H1 (cell line): ENCODE results near the gene DAP. TPM values are rescaled to one million over a fixed set of nuclear protein-coding genes. Genes with fewer than 3 reads are reported as not detected.
"Not testable (repeated sequence)": the region's sequence is repeated elsewhere in the genome, so short reads cannot be mapped to it uniquely, and the experiment has no call there.

Experiments
- CTCF ChIA-PET: fragments of 300-600 bp; sonication (Branson Sonifier 250); formaldehyde crosslinking; loops from one replicate; lab custom pipeline; 2021; ENCODE audit not compliant: partially characterized antibody; lab: Charles Lee
- POLR2A ChIA-PET: fragments of 300-600 bp; sonication (Branson Sonifier 250); formaldehyde crosslinking; loops from one replicate; lab custom pipeline; 2021; ENCODE audit warnings: inconsistent platforms; ENCODE audit not compliant: partially characterized antibody; lab: Charles Lee
- DNase-seq, 2 experiments: peaks; one replicate each; pipeline versions ENCODE4 v3.0.0 to v3.0.0-alpha.2; 2010 to 2022; ENCODE audit warnings: low spot score in 2 of 2, low read depth in 1 of 2, mixed read lengths in 1 of 2
- FAIRE-seq: peaks from 2 replicates; lab custom pipeline; 2011; peaks lifted over from hg19 to GRCh38; lab: Jason Lieb, UNC
- H2AFZ ChIP-seq: 2 replicates; pipeline ENCODE4 v1.8.1; 2012; ENCODE audit warnings: low read length, inconsistent platforms
- H2AK5ac ChIP-seq: 2 replicates; pipeline ENCODE4 v1.6.1; 2013; ENCODE audit warnings: low read depth, low read length
- H2BK120ac ChIP-seq: replicated peaks from 2 replicates; pipeline ENCODE3; 2013; ENCODE audit warnings: low read depth, low read length, inconsistent platforms
- H2BK12ac ChIP-seq: 2 replicates; pipeline ENCODE4 v1.6.1; 2013; ENCODE audit warnings: low read depth, low read length
- H2BK15ac ChIP-seq: 2 replicates; pipeline ENCODE4 v1.6.1; 2013; ENCODE audit warnings: low read length
- H2BK20ac ChIP-seq: 2 replicates; pipeline ENCODE4 v1.6.1; 2013; ENCODE audit warnings: low read length
- H2BK5ac ChIP-seq: 2 replicates; pipeline ENCODE4 v1.6.1; 2013; ENCODE audit warnings: low read depth, low read length
- H3K14ac ChIP-seq: 2 replicates; pipeline ENCODE4 v1.6.1; 2013; ENCODE audit warnings: inconsistent platforms; ENCODE audit not compliant: insufficient read length
- H3K18ac ChIP-seq: 2 replicates; pipeline ENCODE4 v1.6.1; 2013; ENCODE audit warnings: low read length; ENCODE audit errors: extremely low read depth
- H3K23ac ChIP-seq: 2 replicates; pipeline ENCODE4 v1.6.1; 2013; ENCODE audit warnings: inconsistent platforms; ENCODE audit not compliant: insufficient read length
- H3K23me2 ChIP-seq: 2 replicates; pipeline ENCODE4 v1.6.1; 2013; ENCODE audit warnings: low read depth, low read length
- H3K27ac ChIP-seq: 2 replicates; pipeline ENCODE4 v1.6.1; 2011; ENCODE audit warnings: low read depth, low read length, inconsistent platforms
- H3K27me3 ChIP-seq, 4 experiments: replicated peaks in 1 of 4; 1 replicate in 1 of 4; 2 replicates in 3 of 4; pipeline versions ENCODE4 v1.6.1 to v1.8.1; 2011 to 2013; ENCODE audit warnings: low read length in 3 of 4, mild to moderate bottlenecking in 3 of 4, inconsistent platforms in 2 of 4, mixed read lengths in 2 of 4, moderate library complexity in 1 of 4; ENCODE audit not compliant: control insufficient read depth in 3 of 4, insufficient read depth in 3 of 4; ENCODE audit errors: extremely low read depth in 1 of 4
- H3K36me3 ChIP-seq, 4 experiments: 2 replicates each; pipeline versions ENCODE4 v1.6.1 to v1.8.1; 2011 to 2013; ENCODE audit warnings: mild to moderate bottlenecking in 4 of 4, low read length in 3 of 4, moderate library complexity in 2 of 4, control low read depth in 1 of 4, inconsistent platforms in 1 of 4; ENCODE audit not compliant: insufficient read depth in 4 of 4, control insufficient read depth in 2 of 4
- H3K4ac ChIP-seq: replicated peaks from 2 replicates; pipeline ENCODE3; 2013; ENCODE audit warnings: low read length, low read depth, mixed read lengths, inconsistent platforms; ENCODE audit not compliant: insufficient read length
- H3K4me1 ChIP-seq, 4 experiments: replicated peaks in 1 of 4; 1 replicate in 1 of 4; 2 replicates in 3 of 4; pipeline versions ENCODE4 v1.6.1 to v1.8.1; 2011 to 2013; ENCODE audit warnings: low read length in 3 of 4, inconsistent platforms in 2 of 4, mixed read lengths in 1 of 4; ENCODE audit not compliant: insufficient read depth in 4 of 4, control insufficient read depth in 3 of 4
- H3K4me2 ChIP-seq, 2 experiments: 2 replicates each; pipeline versions ENCODE4 v1.6.1 to v1.8.1; 2011 to 2013; ENCODE audit warnings: low read depth in 2 of 2, low read length in 2 of 2, control low read depth in 1 of 2, inconsistent platforms in 1 of 2, mild to moderate bottlenecking in 1 of 2; ENCODE audit not compliant: insufficient read depth in 1 of 2
- H3K4me3 ChIP-seq, 4 experiments: fragments of 200-600, 300-600 bp in 1 of 4; sonication (generic), shearing (Covaris generic), sonication (Bioruptor Twin) in 1 of 4; 2 replicates each; pipeline versions ENCODE4 v1.5.1 to v1.8.1; 2011 to 2016; ENCODE audit warnings: low read length in 4 of 4, low read depth in 3 of 4, control low read depth in 2 of 4, inconsistent platforms in 2 of 4, mild to moderate bottlenecking in 2 of 4, mixed read lengths in 1 of 4, moderate library complexity in 1 of 4; ENCODE audit not compliant: insufficient read depth in 2 of 4; ENCODE audit errors: extremely low read depth in 1 of 4
- H3K56ac ChIP-seq: replicated peaks from 2 replicates; pipeline ENCODE3; 2013; ENCODE audit warnings: low read depth, mild to moderate bottlenecking, mixed read lengths, low read length, inconsistent platforms; ENCODE audit not compliant: insufficient read length
- H3K79me1 ChIP-seq: 2 replicates; pipeline ENCODE4 v1.6.1; 2013; ENCODE audit warnings: low read depth, low read length, control low read depth
- H3K79me2 ChIP-seq, 2 experiments: 2 replicates each; pipeline versions ENCODE4 v1.6.1 to v1.8.1; 2012 to 2013; ENCODE audit warnings: low read length in 2 of 2, mild to moderate bottlenecking in 2 of 2, inconsistent platforms in 1 of 2; ENCODE audit not compliant: insufficient read depth in 2 of 2, control insufficient read depth in 1 of 2
- H3K9ac ChIP-seq, 4 experiments: replicated peaks in 1 of 4; 1 replicate in 1 of 4; 2 replicates in 3 of 4; pipeline versions ENCODE4 v1.6.1 to v1.8.1; 2011 to 2013; ENCODE audit warnings: low read depth in 3 of 4, low read length in 3 of 4, control low read depth in 2 of 4, mild to moderate bottlenecking in 2 of 4, moderate library complexity in 2 of 4, inconsistent platforms in 1 of 4; ENCODE audit errors: extremely low read depth in 1 of 4
- H3K9me3 ChIP-seq, 2 experiments: 2 replicates each; pipeline versions ENCODE4 v1.6.1 to v1.8.1; 2012 to 2013; ENCODE audit warnings: mild to moderate bottlenecking in 2 of 2, moderate library complexity in 2 of 2, control low read depth in 1 of 2, inconsistent platforms in 1 of 2, low read depth in 1 of 2, low read length in 1 of 2, mixed read lengths in 1 of 2; ENCODE audit not compliant: insufficient read depth in 2 of 2
- H4K20me1 ChIP-seq, 2 experiments: replicated peaks in 1 of 2; 2 replicates each; pipeline versions ENCODE3 to v1.8.1; 2011 to 2013; ENCODE audit warnings: inconsistent platforms in 2 of 2, low read length in 2 of 2, mild to moderate bottlenecking in 1 of 2; ENCODE audit not compliant: insufficient read depth in 2 of 2, control insufficient read depth in 1 of 2
- H4K5ac ChIP-seq: 2 replicates; pipeline ENCODE4 v1.6.1; 2013; ENCODE audit warnings: low read length, low read depth, mixed read lengths, inconsistent platforms; ENCODE audit not compliant: insufficient read length
- H4K8ac ChIP-seq: 2 replicates; pipeline ENCODE4 v1.8.0; 2013; ENCODE audit warnings: mild to moderate bottlenecking, moderate library complexity, low read length, inconsistent platforms; ENCODE audit not compliant: insufficient read depth; ENCODE audit errors: extremely low read depth
- H4K91ac ChIP-seq: replicated peaks from 2 replicates; pipeline ENCODE3; 2013; ENCODE audit warnings: low read length, mixed read lengths, inconsistent platforms; ENCODE audit not compliant: insufficient read length
- WGBS, 2 experiments: shearing (Covaris generic) in 1 of 2; methylation state at CpG; one replicate each; pipeline versions ENCODE4 v1.1.6 to v1.1.7; 2013 to 2015; ENCODE audit warnings: low lambda C conversion rate in 2 of 2, mixed read lengths in 2 of 2, inconsistent platforms in 1 of 2, low coverage in 1 of 2, missing lambda C conversion rate in 1 of 2; ENCODE audit not compliant: insufficient replicate concordance in 2 of 2, insufficient coverage in 1 of 2, insufficient read length in 1 of 2; ENCODE audit errors: extremely low coverage in 1 of 2, missing lambda C conversion rate in 1 of 2; 5-methylcytosine and 5-hydroxymethylcytosine counted together
- polyA plus RNA-seq, 7 experiments: library from polyadenylated mRNA; depleted of rRNA in 3 of 7; stranded (reverse) in 5 of 7; unstranded in 2 of 7; fragments of >200 nt in 5 of 7; fragments of 200-250 nt in 2 of 7; gene quantifications; 1 replicate in 5 of 7; 2 replicates in 1 of 7; 4 replicates in 1 of 7; pipeline versions ENCODE4 v1.2.1 to v1.2.3, GENCODE V29; 2011 to 2013; ENCODE audit warnings: missing spikeins in 2 of 7, mixed read lengths in 2 of 7
- total RNA-seq: library from RNA; stranded (reverse); fragmentation: NEBNext Ultra II Directional; extraction: Animal tissue kit (Norgen Biotek cat#: 25700); gene quantifications from 2 replicates; pipeline ENCODE4 v1.2.1, GENCODE V29; 2021

Gene DAP
- total and polyA plus RNA-seq, 2 of the 8 experiments (the other 6 are each of a cell fraction or from before 2014, with no cell fraction given): 26.2 to 44.4 TPM

DNA sequence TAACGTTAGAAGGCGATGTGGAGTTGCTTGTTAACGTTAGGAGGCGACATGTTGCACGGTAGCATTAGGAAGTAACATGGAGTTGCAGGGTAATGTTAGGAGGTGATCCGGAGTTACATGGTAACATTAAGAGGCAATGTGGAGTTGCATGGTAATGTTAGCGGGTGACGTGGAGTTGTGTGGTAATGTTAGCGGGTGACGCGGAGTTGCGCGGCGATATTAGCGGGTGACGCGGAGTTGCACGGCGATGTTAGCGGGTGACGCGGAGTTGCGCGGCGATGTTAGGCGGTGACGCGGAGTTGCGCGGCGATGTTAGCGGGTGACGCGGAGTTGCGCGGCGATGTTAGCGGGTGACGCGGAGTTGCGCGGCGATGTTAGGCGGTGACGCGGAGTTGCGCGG, 122.3 kb downstream of the DAP start:
- H3K14ac ChIP-seq, H3K79me1 ChIP-seq, H3K27ac ChIP-seq, H2AFZ ChIP-seq, H3K36me3 ChIP-seq, POLR2A ChIA-PET, DNase-seq, CTCF ChIA-PET, H4K8ac ChIP-seq, H3K9me3 ChIP-seq, FAIRE-seq, H3K56ac ChIP-seq, H4K20me1 ChIP-seq, H3K4me3 ChIP-seq, H3K9ac ChIP-seq, H3K23me2 ChIP-seq, H3K27me3 ChIP-seq, H4K5ac ChIP-seq, H3K23ac ChIP-seq: not testable (repeated sequence)
- Histone ChIP-seq H2BK12ac (peak overlapping the region; percentile 98; the same call in 1 of the 2 replicates), H3K4me1 (peaks cover 16 to 40% (median 28%) of the 10 kb centered on the region in 4 experiments), H2AK5ac (peak overlapping the region; percentile 97), H4K91ac (peak overlapping the region; percentile 99), H3K18ac (peak overlapping the region; percentile 71; the same call in 1 of the 2 replicates), H2BK15ac (peak overlapping the region; percentile 99), H2BK20ac (peak overlapping the region; percentile 98), H3K79me2 (peaks cover 7 to 40% of the 10 kb centered on the region in 2 experiments; a peak in 3 of 4 replicates), H2BK120ac (peak overlapping the region; percentile 72), H3K4me2 (peak overlapping the region; percentile 72 to 80; a peak in 3 of 4 replicates), H2BK5ac (peak overlapping the region; percentile 76; the same call in 1 of the 2 replicates), H3K4ac (peak overlapping the region; percentile 91)
- 80% methylated on average over 14 of the region's 48 CpGs; no CpG with 5 or more reads in 1 of the 2 experiments for WGBS, 2 experiments
